ENCODE measurements around the gene GLG1.
"Not testable (repeated sequence)": the region's sequence is repeated elsewhere in the genome, so short reads cannot be mapped to it uniquely, and the experiment has no call there.

Gene GLG1

GRCh38 chr16:74573622-74574021 is 33.3 kb downstream of the GLG1 start:
- no peak for DNase-seq

GRCh38 chr16:74570412-74571301 is 36.3 kb downstream of the GLG1 start:
- no peak for DNase-seq

- DNase-seq: no peak
Observed at GRCh38 chr16:74568961-74569631, 37.8 kb downstream of the GLG1 start.

GRCh38 chr16:74567901-74568300 is 39.0 kb downstream of the GLG1 start:
- no peak for DNase-seq

GRCh38 chr16:74565378-74565777 is 41.5 kb downstream of the GLG1 start:
- no peak for DNase-seq

GRCh38 chr16:74564451-74564984 is 42.4 kb downstream of the GLG1 start:
- DNase-seq: no peak

GRCh38 chr16:74563828-74564263 is 43.1 kb downstream of the GLG1 start:
- DNase-seq: no peak

GRCh38 chr16:74562117-74562516 is 44.8 kb downstream of the GLG1 start:
- DNase-seq: no peak

GRCh38 chr16:74561626-74562025 is 45.3 kb downstream of the GLG1 start:
- DNase-seq: no peak

- DNase-seq: no peak
Observed at GRCh38 chr16:74560912-74561311, 46.0 kb downstream of the GLG1 start.

GRCh38 chr16:74558873-74559272 is 48.0 kb downstream of the GLG1 start:
- no peak for DNase-seq

- no peak for DNase-seq
Observed at GRCh38 chr16:74557275-74557674, 49.6 kb downstream of the GLG1 start.

- DNase-seq: no peak
Observed at GRCh38 chr16:74556375-74556922, 50.5 kb downstream of the GLG1 start.

- not testable (repeated sequence) for DNase-seq
Observed at GRCh38 chr16:74552357-74552756, 54.6 kb downstream of the GLG1 start.

- not testable (repeated sequence) for DNase-seq
Observed at GRCh38 chr16:74550227-74551019, 56.5 kb downstream of the GLG1 start.

- not testable (repeated sequence) for DNase-seq
Observed at GRCh38 chr16:74546112-74546511, 60.8 kb downstream of the GLG1 start.

- DNase-seq: not testable (repeated sequence)
Observed at GRCh38 chr16:74542911-74543578, 63.9 kb downstream of the GLG1 start.

GRCh38 chr16:74540663-74541062 is 66.3 kb downstream of the GLG1 start:
- DNase-seq: not testable (repeated sequence)

- DNase-seq: not testable (repeated sequence)
Observed at GRCh38 chr16:74538801-74539200, 68.1 kb downstream of the GLG1 start.

GRCh38 chr16:74537746-74538145 is 69.2 kb downstream of the GLG1 start:
- DNase-seq: not testable (repeated sequence)

- DNase-seq: not testable (repeated sequence)
Observed at GRCh38 chr16:74534650-74535049, 72.3 kb downstream of the GLG1 start.

GRCh38 chr16:74524926-74525325 is 82.0 kb downstream of the GLG1 start:
- no peak for DNase-seq
